AG04449 (cell line): ENCODE measurements around the gene LRRC71.

Experiments used
- CTCF ChIA-PET: fragments of 350-600 bp; formaldehyde crosslinking; extraction: SDS; loops from one replicate; lab custom pipeline; 2021; ENCODE audit warnings: antibody characterized with exemption; lab: Yijun Ruan, JAX
- POLR2A ChIA-PET: fragments of 400-600, 350-600 bp; formaldehyde crosslinking; extraction: SDS; loops from one replicate; lab custom pipeline; 2020; ENCODE audit warnings: antibody characterized with exemption, inconsistent platforms; lab: Yijun Ruan, JAX
- DNase-seq: peaks from one replicate; pipeline ENCODE4 v3.0.0-alpha.2; 2010; ENCODE audit warnings: low read depth, low spot score
- H3K4me3 ChIP-seq: 2 replicates; pipeline ENCODE4 v1.5.1; 2011; ENCODE audit warnings: low read depth, mild to moderate bottlenecking, control low read depth, low read length
- CTCF ChIP-seq: IDR thresholded peaks from one replicate; pipeline ENCODE4 v1.5.1; 2011; ENCODE audit warnings: mild to moderate bottlenecking, moderate library complexity, low read length, control low read depth, inconsistent platforms; ENCODE audit not compliant: insufficient read depth; ENCODE audit errors: missing control alignments

LRRC71 gene

DNA sequence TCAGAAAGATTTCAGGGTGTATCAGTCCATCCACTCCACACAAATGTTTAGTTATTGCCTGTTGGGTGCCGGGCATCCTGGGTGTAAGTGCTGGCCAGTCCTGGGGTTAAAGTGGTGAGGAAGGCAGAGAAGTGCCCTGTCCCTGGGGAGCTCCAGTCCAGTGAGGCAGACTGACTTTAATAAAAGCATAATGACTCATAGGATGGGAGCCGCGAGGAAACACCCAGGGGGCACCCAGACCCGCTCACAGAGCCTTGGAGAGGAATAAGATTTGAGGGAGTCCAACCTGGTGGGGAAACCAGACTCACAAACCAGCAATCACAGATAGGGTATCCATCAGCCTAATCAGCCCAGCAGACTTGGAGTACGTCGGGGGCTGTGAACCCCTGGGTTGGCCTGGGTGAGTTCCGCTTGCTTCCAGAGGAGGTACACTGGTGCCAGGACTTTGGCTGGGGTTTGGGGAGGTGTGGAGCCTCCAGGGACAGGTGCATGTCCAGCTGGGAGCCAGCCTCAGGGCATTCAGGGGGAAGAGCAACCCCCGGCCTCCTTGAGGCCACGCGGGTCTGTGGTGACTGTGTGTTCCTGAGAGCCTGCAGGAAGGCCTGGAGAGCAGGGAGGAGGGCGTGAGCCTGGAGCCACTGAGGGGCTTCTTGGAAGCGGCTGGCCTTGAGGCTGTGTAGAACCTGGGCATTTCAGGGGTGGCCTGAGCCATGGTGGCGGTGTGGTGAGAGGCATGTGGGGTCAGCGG, 23.2 kb upstream of the LRRC71 start:
- no peak for TF ChIP-seq CTCF
- ChIA-PET CTCF (interaction anchor here (1.0 to 23.6 kb wide), 7 partner anchors 6 to 207 kb away, joined by 3 to 678 read pairs (median 4); partner anchors contain the start of genes LRRC71 and PEAR1), POLR2A (interaction anchor here (0.8 to 1.4 kb wide), 4 partner anchors 15 to 213 kb away, joined by 3 to 4 read pairs (median 3); partner anchors contain the start of genes ISG20L2 and METTL25B)
- peak overlapping the region; percentile 34 for H3K4me3 ChIP-seq
- no peak for DNase-seq

GRCh38 chr1:156898161-156898566, 22.3 kb upstream of the LRRC71 start:
- TF ChIP-seq CTCF: no peak
- CTCF ChIA-PET: interaction anchor here (1.0 to 23.6 kb wide), 7 partner anchors 7 to 208 kb away, joined by 3 to 678 read pairs (median 6); partner anchors contain the start of genes LRRC71 and PEAR1
- peak overlapping the region; percentile 41 for H3K4me3 ChIP-seq
- POLR2A ChIA-PET: interaction anchor here (1.0 kb wide), 1 partner anchor 15 kb away, joined by 3 read pairs; no protein-coding TSS in a partner anchor
- DNase-seq: no peak

GRCh38 chr1:156898971-156899664, 21.3 kb upstream of the LRRC71 start:
- no peak for DNase-seq
- TF ChIP-seq CTCF: no peak
- ChIA-PET POLR2A (no interaction called here), CTCF (interaction anchor here (0.9 to 23.6 kb wide), 10 partner anchors 8 to 209 kb away, joined by 3 to 678 read pairs (median 5); partner anchors contain the start of genes CRABP2, LRRC71, NTRK1 and PEAR1)
- H3K4me3 ChIP-seq: no peak overlapping the region; the same call in 1 of the 2 replicates

DNA sequence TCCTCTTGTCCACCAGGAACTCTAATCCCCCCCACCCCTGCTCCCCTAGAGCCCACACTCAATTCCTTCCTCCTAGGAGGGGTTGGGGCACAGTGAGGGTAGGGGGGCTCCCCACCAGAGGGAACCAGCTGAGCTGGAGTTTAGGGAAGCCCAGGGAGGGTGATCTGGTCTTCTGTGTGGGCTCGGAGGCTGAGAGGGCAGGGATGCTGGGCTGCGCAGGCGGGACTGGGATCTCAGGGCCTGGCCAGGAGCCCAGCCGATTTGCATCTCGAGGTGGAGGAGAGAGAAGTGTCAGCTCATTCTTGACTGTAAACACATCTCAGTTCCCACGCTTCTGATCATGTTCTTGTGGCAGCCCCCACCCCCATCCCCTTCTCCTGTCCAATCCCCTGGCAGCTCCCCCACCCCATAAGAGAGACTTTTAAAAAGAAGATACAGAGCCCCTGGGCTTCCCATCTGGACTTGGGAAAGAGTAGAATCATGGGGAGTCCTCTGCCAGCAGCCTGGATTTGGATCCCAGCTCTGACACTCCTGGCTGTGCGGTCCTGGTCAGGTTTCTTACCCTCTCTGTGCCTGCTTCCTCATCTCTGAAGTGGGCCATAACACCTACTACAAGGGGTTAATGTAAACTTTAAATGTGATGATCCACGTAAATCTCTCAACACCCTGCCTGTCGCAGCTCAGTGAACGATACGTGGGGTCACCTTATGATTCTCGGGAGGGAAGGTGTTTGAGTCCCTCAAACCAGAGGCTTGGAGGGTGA, 20.3 kb upstream of the LRRC71 start:
- CTCF ChIA-PET: interaction anchor here (1.1 to 23.6 kb wide), 5 partner anchors 9 to 211 kb away, joined by 5 to 678 read pairs (median 8); partner anchors contain the start of genes LRRC71, NTRK1 and PEAR1
- no peak overlapping the region for H3K4me3 ChIP-seq
- POLR2A ChIA-PET: no interaction called here
- no peak for TF ChIP-seq CTCF
- DNase-seq: no peak

DNA sequence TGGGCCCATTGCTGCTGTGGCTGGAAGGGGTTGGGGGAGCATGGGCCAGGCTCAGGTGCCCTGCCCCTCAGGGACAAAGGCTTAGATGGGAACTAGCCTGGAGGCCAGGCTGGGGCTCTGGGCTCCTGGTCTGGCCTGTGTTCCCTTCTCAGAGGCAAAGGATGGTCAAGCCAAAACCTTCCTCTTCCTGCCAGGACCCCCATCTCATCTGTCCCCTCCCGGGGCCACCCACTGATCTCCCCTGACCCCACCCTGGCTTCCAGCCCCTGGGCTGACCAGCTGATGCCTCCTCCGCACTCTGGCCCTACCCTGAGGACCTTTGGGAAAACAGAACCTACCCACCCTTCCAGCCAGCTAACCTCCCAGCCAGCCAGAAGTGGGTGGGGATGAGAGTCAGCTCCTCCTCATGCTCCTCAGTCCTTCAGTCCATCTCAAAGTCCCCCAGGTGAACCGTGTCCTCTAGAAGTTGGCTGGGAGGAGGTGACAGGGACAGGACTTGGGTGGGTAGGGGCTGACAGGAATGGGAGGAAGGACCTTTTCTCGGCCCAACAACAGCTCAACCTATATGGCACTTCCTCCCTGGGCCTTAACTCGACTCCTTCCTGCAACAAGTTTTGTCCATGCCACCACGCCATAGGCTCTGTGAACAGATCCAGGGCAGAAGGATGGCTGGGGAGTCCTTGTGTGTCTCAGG, 19.4 kb upstream of the LRRC71 start:
- H3K4me3 ChIP-seq: no peak overlapping the region
- DNase-seq: no peak
- CTCF ChIA-PET: interaction anchor here (1.4 to 23.6 kb wide), 5 partner anchors 10 to 241 kb away, joined by 3 to 678 read pairs (median 8); partner anchors contain the start of genes LRRC71, NTRK1 and PEAR1
- no peak for TF ChIP-seq CTCF
- POLR2A ChIA-PET: no interaction called here
